ENCODE data around the gene ABLIM1.

DNA sequence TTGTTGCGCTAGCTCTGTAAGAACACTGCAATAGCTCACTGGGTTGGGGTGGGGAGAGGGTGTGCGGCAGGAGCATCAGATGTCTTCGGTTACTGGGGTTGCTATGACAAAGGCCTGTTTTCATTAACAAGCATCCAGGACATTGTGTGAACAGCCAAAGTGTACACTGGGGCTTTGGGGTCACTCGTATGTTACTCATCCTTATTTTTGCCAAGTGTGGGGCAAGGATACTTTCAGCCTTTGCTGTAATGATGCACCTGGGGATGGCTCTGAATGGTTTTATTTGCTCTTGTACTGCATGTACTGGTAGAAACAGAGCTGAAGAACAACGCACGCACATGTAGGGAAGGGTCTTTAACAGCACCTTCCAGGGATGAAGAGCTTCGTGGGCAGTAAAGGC lies 180.8 kb downstream of the ABLIM1 start:
- TF ChIP-seq, protein P1, sequence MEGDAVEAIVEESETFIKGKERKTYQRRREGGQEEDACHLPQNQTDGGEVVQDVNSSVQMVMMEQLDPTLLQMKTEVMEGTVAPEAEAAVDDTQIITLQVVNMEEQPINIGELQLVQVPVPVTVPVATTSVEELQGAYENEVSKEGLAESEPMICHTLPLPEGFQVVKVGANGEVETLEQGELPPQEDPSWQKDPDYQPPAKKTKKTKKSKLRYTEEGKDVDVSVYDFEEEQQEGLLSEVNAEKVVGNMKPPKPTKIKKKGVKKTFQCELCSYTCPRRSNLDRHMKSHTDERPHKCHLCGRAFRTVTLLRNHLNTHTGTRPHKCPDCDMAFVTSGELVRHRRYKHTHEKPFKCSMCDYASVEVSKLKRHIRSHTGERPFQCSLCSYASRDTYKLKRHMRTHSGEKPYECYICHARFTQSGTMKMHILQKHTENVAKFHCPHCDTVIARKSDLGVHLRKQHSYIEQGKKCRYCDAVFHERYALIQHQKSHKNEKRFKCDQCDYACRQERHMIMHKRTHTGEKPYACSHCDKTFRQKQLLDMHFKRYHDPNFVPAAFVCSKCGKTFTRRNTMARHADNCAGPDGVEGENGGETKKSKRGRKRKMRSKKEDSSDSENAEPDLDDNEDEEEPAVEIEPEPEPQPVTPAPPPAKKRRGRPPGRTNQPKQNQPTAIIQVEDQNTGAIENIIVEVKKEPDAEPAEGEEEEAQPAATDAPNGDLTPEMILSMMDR (IDR thresholded peaks at IDR 0.05), result no peak
- TF ChIP-seq POLR2AphosphoS5 (IDR thresholded peaks at IDR 0.05; ENCODE audit: low read depth, low read length), result no peak

Data from Panc1 (cell line).